OCI-LY7 (cell line): Measurements from ENCODE around the gene ENPP7.

Source experiments
- CTCF ChIP-seq: fragments of 200-600 bp; sonication (generic); conservative IDR thresholded peaks from 2 replicates; pipeline ENCODE4 v1.5.1; 2014; ENCODE audit warnings: mild to moderate bottlenecking, antibody characterized with exemption, low read length, moderate library complexity, mixed read lengths
- EZH2phosphoT487 ChIP-seq: fragments of 200-600 bp; sonication (generic); IDR thresholded peaks from 2 replicates; pipeline ENCODE4 v1.6.1; 2018; ENCODE audit warnings: low read depth, borderline replicate concordance, mild to moderate bottlenecking, mixed run types, antibody characterized with exemption, low read length, moderate library complexity, mixed read lengths

- TF ChIP-seq CTCF (no peak), EZH2phosphoT487 (no peak)
Observed at GRCh38 chr17:79765708-79766107, 35.0 kb downstream of the ENPP7 start.
